Inflammatory macrophage treated with lipopolysaccharide for 1 hour (primary cell): Measurements from ENCODE around the gene SFRP4.
A peak's percentile ranks its signal among the peaks of the same experiment; 100 is the strongest.
"Not testable (repeated sequence)": the region's sequence is repeated elsewhere in the genome, so short reads cannot be mapped to it uniquely, and the experiment has no call there.

ENCODE experiments used
- DNase-seq, 2 donors: peaks; one replicate each; pipeline ENCODE4 v3.0.0-alpha.2; 2020 to 2022

Gene SFRP4

DNA sequence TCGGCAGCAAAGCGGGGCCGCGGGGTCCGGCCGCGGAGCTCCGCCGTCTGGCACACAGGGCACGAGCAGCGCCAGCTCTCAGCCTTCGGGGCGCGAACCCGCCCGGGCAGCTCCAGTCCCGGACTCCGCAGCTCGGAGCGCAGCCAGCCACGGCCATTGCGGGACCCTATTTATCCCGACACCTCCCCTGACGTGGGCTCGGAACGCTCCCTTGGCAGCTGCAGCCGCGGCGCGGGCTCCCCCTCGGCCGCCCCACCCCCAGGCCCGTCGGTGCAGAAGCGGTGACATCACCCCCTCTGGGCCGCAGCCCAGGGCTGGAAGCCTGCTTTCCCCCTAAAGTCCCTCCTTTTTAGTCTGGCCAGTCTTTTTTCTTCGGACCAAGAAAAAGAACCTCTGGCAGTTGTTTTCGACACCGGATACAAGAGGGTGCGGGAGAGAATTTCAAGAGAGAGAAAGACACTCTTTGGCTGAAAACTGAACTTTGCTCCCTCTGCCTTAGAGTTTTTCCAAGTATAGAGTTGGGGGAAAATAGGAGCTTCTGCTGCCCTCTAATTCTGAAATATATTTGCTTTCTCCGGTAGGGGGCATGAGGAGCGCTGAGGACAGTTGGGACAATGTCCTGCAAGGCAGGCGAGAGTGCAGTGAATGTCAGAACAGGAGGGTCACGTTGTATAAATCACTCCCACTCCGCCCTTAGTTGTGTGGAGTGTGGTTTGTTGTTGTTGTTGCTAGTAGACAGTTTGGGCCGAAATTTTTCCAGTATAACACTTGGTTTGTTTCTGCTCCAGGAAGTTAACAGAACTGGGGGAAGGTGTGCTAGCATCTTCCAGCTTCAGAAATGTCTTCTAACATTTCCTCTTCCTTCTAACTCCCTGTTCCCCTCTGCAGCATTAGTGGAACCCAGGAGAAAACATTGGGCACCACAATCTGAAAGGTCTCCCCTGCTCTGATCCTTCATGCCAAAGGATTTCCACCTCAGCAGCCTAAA is at the start of gene SFRP4:
TSS of gene SFRP4 (minus strand) at position 145 of the 988 bp plus-strand sequence. CDS start 280 bp downstream, outside the sequence.
- DNase-seq = peak; percentile 43 to 77

DNA sequence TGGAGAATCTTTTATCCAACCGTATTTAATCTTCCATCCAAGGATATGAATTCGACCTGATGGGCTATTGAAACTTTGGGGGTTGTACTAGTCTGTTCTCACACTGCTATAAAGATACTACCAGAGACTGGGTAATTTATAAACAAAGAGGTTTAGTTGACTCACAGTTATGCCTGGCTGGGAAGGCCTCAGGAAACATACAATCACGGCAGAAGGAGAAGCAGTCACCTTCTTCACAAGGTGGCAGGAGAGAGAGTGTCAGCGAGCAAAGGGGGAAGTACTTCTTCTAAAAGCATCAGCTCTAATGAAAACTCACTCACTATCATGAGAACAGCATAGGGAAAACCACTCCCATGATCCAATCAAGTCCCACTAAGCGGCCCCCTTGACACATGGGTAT is 47.6 kb upstream of the SFRP4 start:
- no peak for DNase-seq

DNA sequence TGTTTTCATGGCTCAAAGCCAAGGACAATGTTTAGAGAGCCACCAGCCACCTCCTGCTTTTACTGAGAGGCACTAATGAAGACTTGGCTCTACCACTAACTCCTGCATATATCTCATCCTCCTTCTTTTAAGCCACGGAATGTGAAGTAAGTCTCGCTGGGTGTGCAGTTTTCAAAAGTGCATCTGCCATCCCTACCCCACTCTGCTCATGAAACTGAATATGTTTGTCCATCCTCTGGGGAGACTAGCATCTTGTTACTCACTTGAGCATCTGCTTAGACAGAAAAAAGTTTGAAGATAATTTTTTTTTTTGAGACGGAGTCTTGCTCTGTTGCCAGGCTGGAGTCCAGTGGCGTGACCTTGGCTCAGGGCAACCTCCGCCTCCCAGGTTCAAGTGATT is 44.6 kb upstream of the SFRP4 start:
- DNase-seq = no peak

DNA sequence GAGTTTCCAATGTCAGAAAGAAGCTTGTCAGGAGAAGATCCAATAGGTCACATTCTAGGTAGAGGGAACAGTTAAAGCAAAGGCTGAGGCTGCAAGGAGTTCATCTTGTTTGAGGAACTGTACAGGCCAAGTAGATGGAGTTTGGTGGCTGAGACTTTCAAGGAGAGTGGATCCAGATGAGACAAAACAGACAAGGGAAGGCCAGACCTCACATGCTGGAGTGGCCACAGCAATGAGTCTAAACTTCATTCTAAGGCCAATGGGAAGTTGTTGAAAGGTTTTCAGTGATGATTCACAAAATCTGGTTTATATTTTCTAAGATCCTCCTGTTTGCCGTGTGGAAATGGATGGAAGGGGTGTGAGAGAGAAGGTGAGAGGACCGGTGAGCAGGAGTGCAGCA is 43.9 kb upstream of the SFRP4 start:
- DNase-seq = no peak

DNA sequence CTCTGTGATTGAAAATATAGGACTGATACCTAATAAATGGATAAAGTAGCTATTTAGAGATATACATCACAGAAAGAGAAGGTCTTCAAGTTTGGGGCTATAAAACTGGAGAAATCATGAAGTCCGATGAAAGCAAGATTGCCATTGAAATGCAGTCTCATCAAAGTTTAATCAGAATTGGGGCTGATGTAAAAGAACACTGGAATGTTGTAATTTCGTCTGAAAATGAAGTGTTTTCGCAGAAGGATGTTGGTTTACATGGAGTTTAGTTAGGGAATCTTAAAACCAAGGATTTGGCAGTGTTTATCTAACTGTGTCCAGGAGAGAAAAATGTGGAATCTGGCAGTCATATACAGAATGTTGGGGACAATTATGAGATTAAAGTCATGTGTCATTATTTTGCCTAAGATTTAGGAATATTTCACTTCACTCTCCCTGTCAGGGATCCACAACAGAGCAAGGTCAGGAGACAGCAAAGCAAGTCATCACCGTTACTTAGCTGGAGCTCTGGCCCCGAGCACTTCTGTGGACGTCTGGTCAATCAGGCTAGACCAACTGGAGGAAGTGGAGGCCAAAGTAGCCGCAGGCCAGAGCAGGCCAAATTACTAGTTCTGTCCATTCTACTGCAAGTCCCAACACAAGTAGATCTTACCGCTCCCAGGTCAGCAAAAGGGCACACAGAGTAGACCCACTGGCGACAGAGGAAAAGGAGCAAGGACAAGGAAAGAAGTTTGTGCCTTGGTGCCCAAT is 40.8 kb upstream of the SFRP4 start:
- DNase-seq = no peak

DNA sequence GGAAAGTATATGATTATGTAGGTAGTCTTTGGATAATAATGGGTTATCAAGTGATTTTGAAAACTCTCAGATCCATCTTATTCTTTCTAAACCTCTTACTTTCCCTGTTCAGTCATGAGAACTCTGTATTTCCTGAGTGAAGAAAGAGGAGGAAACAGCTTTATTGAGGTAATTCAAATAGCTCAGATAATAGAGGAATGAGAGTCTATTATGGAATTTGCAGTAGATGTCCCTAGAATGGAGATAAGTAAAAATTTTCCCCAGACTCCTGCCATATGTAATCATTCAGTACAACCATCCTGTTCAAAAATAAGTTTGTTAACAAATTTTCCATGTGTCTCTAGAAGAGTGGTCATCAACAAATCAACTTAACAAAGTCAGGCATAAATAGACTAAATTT is 40.2 kb upstream of the SFRP4 start:
- no peak for DNase-seq

DNA sequence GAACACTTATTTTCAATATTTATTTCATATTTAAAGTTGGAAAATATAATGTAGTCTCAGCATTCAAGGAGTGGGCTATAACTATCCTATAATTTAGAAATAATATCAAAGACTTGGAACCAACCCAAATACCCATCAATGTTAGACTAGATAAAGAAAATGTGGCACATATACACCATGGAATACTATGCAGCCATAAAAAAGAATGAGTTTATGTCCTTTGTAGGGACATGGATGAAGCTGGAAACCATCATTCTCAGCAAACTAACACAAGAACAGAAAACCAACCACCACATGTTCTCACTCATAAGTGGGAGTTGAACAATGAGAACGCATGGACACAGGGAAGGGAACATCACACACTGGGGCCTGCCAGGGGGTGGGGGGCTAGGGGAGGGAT is 37.6 kb upstream of the SFRP4 start:
- not testable (repeated sequence) for DNase-seq

DNA sequence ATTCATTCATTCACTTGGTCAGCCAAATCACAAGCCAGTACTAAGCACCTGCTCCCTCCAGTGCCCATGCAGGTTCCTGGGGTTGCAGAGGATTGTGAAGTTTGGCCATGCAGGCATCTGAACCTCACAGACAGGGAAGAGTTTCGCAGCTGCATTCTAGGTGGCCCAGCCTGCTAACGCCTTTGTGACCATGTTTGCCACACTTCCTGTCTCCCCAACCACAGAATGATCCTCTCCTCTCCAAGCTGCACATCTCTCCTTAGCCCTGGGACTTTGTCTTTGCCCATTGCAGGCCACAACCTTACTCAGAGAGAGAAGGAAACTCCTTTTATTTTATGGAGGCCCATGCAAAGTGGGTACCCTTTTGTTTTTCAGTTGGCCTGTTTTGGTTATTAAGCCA is 35.6 kb upstream of the SFRP4 start:
- DNase-seq = no peak

DNA sequence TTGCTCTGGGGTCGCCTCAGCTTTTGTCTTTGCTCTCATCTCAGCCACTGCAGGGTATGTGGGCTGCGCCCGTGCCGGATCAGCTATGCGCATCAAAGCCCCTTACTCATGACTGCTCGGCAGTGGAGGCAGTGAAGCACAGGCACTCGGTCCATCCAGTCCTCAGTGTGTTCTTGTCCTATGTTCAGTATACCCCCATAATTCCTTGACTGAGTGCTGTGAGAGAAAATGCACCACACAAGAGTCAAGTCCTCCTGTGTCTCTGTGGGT is 31.3 kb upstream of the SFRP4 start:
- no peak for DNase-seq

DNA sequence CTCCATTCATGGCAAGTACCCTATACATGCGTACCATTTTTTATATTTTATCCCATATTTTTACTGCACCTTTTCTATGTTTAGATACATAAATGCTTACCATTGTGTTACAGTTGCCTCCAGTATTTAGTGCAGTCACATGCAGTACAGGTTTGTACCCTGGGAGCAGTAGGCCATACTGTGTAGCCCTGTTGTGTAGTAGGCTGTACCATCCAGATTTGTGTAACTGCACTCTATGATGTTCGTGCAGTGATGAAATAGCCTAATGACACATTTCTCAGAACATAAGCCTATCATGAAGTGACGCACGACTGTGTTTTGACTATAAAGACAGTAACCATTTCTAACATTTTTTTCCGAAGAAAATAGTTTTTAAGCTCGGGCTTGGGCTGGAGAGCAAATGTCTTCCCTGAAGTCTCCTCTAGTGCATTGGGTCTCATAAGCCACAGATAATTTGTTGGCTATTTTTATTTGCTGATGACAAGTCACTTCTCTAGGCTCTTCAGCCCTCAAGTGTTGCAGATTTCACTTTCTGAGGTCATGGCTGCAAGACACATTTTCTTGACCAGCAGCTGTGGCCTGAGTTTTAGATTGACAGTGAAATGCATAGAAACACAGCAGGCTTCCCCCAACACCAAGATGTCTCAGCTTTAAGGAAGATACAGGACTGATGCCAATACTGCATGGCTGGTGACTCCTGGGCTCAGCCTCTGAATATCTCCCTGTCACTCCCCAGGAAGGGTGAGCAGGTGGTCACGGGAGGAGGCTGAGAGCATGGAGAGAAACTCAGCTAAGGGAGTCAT is 30.7 kb upstream of the SFRP4 start:
- no peak for DNase-seq

DNA sequence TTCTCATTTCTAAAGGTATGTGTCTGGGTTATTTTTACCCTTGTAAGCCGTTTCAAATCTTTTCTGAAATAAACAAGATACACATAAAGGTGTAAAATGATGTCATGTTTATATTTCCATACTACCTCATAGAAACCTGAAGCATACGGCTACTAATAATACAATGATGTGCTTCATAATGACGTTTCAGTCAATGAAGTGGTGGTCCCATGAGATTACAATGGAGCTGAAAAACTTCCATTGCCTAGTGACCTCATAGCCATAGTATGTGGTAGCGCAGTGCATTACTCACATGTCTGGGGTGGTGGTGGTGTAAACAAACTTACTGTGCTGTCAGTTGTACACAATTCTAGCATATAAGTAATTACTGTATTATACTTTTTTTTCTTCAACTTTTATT is 28.7 kb upstream of the SFRP4 start:
- DNase-seq = no peak

DNA sequence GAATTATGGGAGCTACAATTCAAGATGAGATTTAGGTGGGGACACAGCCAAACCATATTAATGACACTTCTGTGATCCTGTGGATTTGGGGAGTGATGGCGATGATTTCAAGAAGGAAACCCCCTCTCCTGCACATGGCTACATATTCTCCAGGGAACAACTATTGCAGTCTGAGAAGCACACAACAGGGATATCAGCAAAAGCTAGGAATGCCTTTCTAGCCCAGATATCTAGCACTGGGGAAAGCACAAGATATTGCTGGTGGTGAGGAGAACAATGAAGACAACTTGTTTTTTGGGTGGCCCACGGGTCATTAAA is 28.1 kb upstream of the SFRP4 start:
- DNase-seq = no peak

DNA sequence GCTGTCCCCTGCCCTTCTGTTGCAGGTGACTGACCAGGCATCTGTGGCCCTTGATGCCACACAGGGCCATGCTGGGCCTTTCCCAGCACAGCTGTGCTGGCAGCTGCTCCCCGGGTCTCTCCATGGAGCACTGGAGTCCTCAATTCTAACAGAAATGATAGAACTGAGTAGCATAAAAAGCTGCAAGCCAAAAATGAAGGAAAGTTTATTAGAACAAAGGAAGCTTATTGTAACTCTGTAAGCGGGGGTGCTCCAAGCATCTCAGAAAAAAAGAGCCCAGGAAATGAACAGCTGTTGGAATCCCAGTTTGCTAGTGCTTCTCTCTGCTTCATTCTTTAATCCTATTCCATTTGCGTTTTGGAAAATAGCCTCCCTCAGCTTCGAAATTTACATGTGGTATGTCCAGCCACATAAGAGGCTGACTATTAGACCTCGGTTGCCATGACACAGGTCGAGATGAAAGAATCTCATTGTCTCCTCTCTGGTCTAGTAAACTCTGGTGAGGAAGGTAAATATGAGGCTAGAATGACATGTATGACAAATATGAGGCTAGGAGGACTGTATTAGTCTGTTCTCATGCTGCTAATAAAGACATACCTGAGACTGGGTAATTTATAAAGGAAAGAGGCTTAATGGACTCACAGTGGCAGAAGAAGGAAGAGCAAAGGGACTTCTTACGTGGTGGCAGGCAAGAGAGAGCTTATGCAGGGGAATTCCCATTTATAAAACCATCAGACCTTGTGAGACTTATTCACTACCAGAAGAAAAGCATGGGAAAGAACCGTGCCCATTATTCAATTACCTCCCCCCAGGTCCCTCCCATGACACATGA is 27.5 kb upstream of the SFRP4 start:
- DNase-seq = peak in 1 of 2 donors; percentile 35

DNA sequence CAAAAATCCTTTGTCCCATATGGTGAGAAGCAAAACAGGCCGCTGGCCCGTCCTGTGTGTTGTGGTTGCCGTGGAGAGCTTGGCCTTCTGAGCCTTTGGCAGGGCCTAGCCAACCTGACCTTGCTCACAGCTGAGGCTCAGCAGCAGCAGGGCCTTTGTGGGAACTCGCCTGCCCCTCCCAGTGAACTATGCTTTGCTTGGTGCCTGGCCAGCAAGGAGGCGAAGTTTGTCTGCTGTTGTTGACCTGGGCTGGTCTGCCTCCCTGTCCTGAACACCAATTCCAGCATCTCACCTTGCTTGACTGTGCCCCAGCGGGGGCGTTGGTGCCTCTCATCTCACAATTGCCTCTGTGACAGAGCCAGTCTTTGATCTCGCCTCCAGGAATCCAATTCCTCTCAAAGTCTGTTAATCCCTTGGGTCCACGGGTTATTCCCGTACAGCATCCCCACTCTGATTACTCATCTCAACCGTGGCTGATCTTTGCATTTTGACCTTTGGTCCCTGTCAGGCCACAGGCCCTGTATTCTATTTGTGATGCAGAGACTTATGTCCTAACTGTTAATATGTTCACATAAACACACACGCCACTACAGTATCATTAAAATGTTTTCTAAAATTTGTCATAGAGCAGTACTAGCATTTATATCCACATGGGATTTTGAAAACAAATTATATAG is 26.5 kb upstream of the SFRP4 start:
- DNase-seq = no peak

DNA sequence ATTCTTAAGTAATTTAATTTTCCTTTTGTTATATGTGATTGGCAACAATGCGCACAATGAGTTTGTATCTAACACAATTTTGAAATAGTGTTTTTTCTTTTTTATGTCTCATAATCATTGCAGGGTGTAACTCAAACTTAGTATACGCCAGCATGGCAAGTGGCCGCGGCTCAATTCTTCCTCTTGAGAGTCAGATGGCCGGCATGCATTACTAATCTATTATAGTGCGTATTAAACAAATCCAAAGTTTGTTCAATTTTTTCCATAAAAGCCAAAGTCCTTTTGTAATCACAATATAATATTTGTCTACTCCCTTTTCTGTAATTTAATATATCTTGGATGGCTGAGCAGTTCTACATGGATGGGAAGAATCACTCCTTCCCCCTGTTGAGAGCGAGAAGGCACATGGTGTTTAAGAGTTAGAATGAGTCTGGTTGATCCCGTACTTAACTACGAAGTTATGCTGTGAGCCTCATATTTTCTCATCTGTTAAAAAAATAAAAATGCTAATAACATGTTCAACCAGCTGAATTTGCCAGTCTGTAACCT is 16.5 kb upstream of the SFRP4 start:
- no peak for DNase-seq

DNA sequence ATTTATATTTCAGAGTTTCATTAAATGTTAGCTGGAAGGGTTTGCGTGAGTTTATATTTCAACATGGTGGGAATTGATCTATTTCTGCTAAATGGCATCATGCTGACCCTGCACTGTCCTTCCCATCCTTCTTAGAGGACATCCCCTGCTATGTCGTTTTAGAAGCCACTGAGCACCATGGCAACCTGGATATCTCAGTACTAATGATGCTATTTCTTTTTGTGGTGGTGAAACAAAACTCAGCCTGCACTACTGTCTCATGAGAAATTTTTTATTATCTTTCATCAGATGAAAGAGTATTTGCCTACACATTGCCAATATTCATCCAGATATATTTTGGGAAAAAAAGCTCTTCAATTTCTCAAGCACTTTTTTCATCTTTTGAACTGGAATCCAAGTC is 15.9 kb upstream of the SFRP4 start:
- DNase-seq = no peak

DNA sequence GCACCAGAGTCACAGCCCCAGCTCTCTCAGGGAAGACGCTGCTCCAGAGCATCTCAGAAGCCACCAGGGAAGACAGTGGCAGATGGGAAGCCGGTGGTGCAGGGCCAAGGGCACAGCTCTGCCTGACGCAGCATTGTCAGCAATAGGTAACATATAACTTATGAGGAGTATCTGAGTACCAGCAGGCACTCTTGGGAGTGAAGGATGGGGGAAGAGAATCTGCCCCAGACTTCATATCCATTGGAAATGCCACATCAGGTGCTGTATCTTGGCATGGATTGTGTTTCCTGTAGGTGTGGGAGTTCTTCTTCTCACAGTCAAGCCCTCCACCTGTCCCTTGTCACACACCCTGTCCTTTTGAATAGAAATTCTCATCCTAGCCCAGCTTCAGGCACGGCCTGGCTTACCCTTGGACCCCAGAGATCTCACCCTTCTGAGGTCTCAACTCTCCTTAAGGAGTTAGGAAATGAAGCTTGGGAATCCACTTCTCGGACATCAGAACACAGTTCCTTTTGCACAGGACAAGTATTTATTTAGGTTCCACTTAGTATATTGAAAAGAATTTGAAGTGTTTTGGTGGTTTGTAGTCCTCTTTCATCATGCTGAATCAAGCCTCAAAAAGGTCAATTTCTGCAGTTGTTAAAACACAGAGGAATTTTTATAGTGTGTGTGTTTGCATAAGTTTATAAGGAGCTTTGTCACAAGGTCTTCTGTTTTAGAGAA is 13.8 kb upstream of the SFRP4 start:
- no peak for DNase-seq

DNA sequence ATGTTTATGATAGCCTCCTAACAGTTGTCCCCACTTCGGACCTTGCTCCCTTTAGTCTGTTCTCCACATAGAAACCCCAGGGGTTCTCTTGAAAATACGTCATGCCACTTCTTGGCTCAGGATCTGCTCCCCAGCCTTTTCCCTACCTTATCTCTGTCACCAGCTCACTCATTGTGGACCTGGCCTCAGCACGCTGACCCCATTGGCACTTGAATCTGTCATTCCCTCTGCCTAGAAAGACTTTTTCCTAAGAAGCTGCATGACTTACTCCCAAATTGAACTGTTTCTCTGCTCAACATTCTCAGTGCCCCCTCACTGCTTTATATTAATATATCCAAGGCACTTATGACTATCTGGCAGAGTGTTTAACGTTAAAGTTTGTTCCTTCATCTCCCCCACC is 12.3 kb upstream of the SFRP4 start:
- no peak for DNase-seq

DNA sequence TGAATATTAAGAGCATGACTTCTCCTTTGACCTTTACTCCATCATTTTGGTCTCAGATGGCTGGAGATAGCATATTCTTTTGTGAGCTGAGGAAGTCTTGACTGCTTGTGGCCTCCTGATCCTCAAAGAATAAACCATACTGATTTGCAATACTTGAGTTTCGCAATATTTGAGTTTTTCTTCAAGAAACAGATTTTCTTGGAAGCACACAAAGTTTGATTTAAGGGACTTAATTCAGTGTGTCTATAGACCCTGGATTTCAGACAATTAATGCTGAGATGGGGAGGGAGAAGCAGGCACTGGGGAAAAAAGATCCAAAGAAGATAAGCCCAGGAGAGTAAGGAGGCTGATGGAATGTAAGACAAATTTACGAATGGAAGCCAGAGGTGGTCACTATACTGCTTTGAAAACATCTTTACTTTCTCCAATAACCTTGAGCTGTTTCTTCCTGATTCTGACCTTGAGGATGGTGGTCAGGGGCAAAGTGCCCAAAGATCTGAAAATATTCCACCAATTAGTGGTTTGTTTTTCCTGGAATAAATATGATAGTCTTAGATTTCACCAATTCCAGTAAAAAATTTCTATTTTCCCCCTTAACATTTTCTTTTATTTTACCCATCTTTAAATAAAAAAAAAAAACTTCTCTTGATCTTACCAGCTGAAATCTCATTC is 11.3 kb upstream of the SFRP4 start:
- DNase-seq = peak; percentile 28 to 58

DNA sequence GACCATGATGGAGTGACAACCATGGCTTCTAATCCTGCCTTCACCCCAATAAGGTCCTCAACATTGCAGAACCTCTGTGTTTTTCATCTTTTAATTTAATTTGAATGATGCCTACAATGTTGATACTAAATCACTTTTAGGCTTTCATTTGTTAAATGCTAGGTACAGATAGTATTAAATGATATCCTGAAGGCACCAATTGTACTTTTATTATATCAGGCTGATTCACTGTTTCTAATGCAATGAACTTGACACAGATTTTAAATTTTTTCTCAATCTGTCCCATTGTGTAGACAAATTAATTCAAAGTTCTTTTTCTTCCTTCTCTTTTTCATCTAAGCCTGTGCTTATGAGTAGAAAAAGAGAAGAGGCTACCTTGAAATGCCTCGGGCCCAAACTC is 9.0 kb upstream of the SFRP4 start:
- DNase-seq = no peak
